Activated naive CD4-positive, alpha-beta T cell treated with Interleukin-2 at 50 U/mL for 16 hours (primary cell): ENCODE data around the gene CNTNAP2.

Experiments
- DNase-seq: peaks from one replicate; pipeline ENCODE4 v3.0.0-alpha.2; 2020

Gene CNTNAP2

GRCh38 chr7:146635205-146636032, 518.8 kb downstream of the CNTNAP2 start:
- no peak for DNase-seq

- no peak for DNase-seq
Measured at GRCh38 chr7:146636033-146636356, 519.4 kb downstream of the CNTNAP2 start.

GRCh38 chr7:146636581-146636980, 520.0 kb downstream of the CNTNAP2 start:
- DNase-seq = no peak

- no peak for DNase-seq
Measured at GRCh38 chr7:146639291-146639690, 522.7 kb downstream of the CNTNAP2 start.

GRCh38 chr7:146641491-146641890, 524.9 kb downstream of the CNTNAP2 start:
- no peak for DNase-seq

- no peak for DNase-seq
Measured at GRCh38 chr7:146645383-146645976, 528.9 kb downstream of the CNTNAP2 start.

GRCh38 chr7:146647445-146647844, 530.8 kb downstream of the CNTNAP2 start:
- no peak for DNase-seq

GRCh38 chr7:146652176-146652575, 535.6 kb downstream of the CNTNAP2 start:
- DNase-seq = no peak

- DNase-seq = no peak
Measured at GRCh38 chr7:146654048-146654447, 537.4 kb downstream of the CNTNAP2 start.

- no peak for DNase-seq
Measured at GRCh38 chr7:146655928-146656797, 539.6 kb downstream of the CNTNAP2 start.

- no peak for DNase-seq
Measured at GRCh38 chr7:146656988-146657387, 540.4 kb downstream of the CNTNAP2 start.

GRCh38 chr7:146658604-146659003, 542.0 kb downstream of the CNTNAP2 start:
- DNase-seq = no peak

GRCh38 chr7:146659732-146660131, 543.1 kb downstream of the CNTNAP2 start:
- no peak for DNase-seq

GRCh38 chr7:146660839-146661238, 544.2 kb downstream of the CNTNAP2 start:
- no peak for DNase-seq

- no peak for DNase-seq
Measured at GRCh38 chr7:146661435-146661834, 544.8 kb downstream of the CNTNAP2 start.

GRCh38 chr7:146661929-146662328, 545.3 kb downstream of the CNTNAP2 start:
- no peak for DNase-seq

GRCh38 chr7:146665023-146665422, 548.4 kb downstream of the CNTNAP2 start:
- no peak for DNase-seq

- DNase-seq = no peak
Measured at GRCh38 chr7:146670532-146670931, 553.9 kb downstream of the CNTNAP2 start.

GRCh38 chr7:146681487-146681886, 564.9 kb downstream of the CNTNAP2 start:
- DNase-seq = no peak

- DNase-seq = no peak
Measured at GRCh38 chr7:146683439-146683838, 566.8 kb downstream of the CNTNAP2 start.

- DNase-seq = no peak
Measured at GRCh38 chr7:146690987-146691386, 574.4 kb downstream of the CNTNAP2 start.

- no peak for DNase-seq
Measured at GRCh38 chr7:146698995-146699610, 582.5 kb downstream of the CNTNAP2 start.

- DNase-seq = no peak
Measured at GRCh38 chr7:146700015-146700560, 583.5 kb downstream of the CNTNAP2 start.
